OCI-LY1 (cell line): ENCODE data around the gene TUBA4B.
A peak's percentile ranks its signal among the peaks of the same experiment; 100 is the strongest.

Experiments used
- H2AFZ ChIP-seq: fragments of 200-600 bp; sonication (generic), shearing (Covaris generic); 2 replicates; pipeline ENCODE4 v1.6.0; 2014; ENCODE audit warnings: antibody characterized with exemption, mild to moderate bottlenecking, low read length
- H3F3A ChIP-seq: fragments of 200-600 bp; sonication (generic), shearing (Covaris generic); 2 replicates; pipeline ENCODE4 v1.6.0; 2014; ENCODE audit warnings: mild to moderate bottlenecking, antibody characterized with exemption, low read length, moderate library complexity; ENCODE audit not compliant: insufficient read depth
- H3K27ac ChIP-seq: fragments of 200-600 bp; sonication (generic); 2 replicates; pipeline ENCODE4 v1.5.1; 2014; ENCODE audit warnings: low read length, mixed run types, mild to moderate bottlenecking, low read depth; ENCODE audit not compliant: poor library complexity, severe bottlenecking
- H3K27me3 ChIP-seq: fragments of 200-600 bp; sonication (generic); 2 replicates; pipeline ENCODE4 v1.6.0; 2014; ENCODE audit warnings: antibody characterized with exemption, mild to moderate bottlenecking, low read length, moderate library complexity; ENCODE audit not compliant: insufficient read depth
- H3K36me3 ChIP-seq: fragments of 200-600 bp; sonication (generic); 2 replicates; pipeline ENCODE4 v1.6.1; 2014; ENCODE audit warnings: mild to moderate bottlenecking, antibody characterized with exemption, low read length, moderate library complexity, mixed read lengths; ENCODE audit not compliant: insufficient read depth
- H3K4me1 ChIP-seq: fragments of 200-600 bp; sonication (generic); 2 replicates; pipeline ENCODE4 v1.5.1; 2014; ENCODE audit warnings: mild to moderate bottlenecking, low read length, moderate library complexity; ENCODE audit not compliant: insufficient read depth, severe bottlenecking
- H3K4me2 ChIP-seq: fragments of 200-600 bp; sonication (generic), shearing (Covaris generic); 2 replicates; pipeline ENCODE4 v1.6.1; 2014; ENCODE audit warnings: low read length
- H3K4me3 ChIP-seq: fragments of 200-600 bp; sonication (generic); 2 replicates; pipeline ENCODE4 v1.5.1; 2014; ENCODE audit warnings: low read length, low read depth, mild to moderate bottlenecking, mixed read lengths; ENCODE audit not compliant: poor library complexity, severe bottlenecking
- H3K79me2 ChIP-seq: fragments of 200-600 bp; shearing (Covaris generic); 2 replicates; pipeline ENCODE4 v1.6.1; 2016; ENCODE audit warnings: mixed run types, low read length, mixed read lengths; ENCODE audit not compliant: insufficient read depth
- H3K9ac ChIP-seq: fragments of 200-600 bp; sonication (generic), shearing (Covaris generic); 2 replicates; pipeline ENCODE4 v1.6.1; 2014; ENCODE audit warnings: mild to moderate bottlenecking, low read length, mixed read lengths
- H3K9me2 ChIP-seq: fragments of 200-600 bp; sonication (generic), shearing (Covaris generic); 2 replicates; pipeline ENCODE4 v1.6.1; 2014; ENCODE audit warnings: low read depth, mild to moderate bottlenecking, low read length, mixed read lengths
- H3K9me3 ChIP-seq: fragments of 200-600 bp; shearing (Covaris generic); 2 replicates; pipeline ENCODE4 v1.6.1; 2014; ENCODE audit warnings: low read length, mixed read lengths
- H4K20me1 ChIP-seq: fragments of 200-600 bp; sonication (generic), shearing (Covaris generic); 2 replicates; pipeline ENCODE4 v1.6.0; 2016; ENCODE audit warnings: mild to moderate bottlenecking, low read length; ENCODE audit not compliant: insufficient read depth
- EZH2 ChIP-seq: fragments of 200-600 bp; sonication (generic), shearing (Covaris generic); IDR thresholded peaks from 2 replicates; pipeline ENCODE4 v1.8.0; 2017; ENCODE audit warnings: borderline replicate concordance, mixed run types, mild to moderate bottlenecking, antibody characterized with exemption, low read length, moderate library complexity, mixed read lengths
- TF ChIP-seq, protein P1 (sequence below): fragments of 200-600 bp; sonication (generic), shearing (Covaris generic); IDR thresholded peaks from 2 replicates; pipeline ENCODE4 v1.5.1; 2017; ENCODE audit warnings: mild to moderate bottlenecking, antibody characterized with exemption, low read length, moderate library complexity, mixed read lengths

TUBA4B gene

DNA sequence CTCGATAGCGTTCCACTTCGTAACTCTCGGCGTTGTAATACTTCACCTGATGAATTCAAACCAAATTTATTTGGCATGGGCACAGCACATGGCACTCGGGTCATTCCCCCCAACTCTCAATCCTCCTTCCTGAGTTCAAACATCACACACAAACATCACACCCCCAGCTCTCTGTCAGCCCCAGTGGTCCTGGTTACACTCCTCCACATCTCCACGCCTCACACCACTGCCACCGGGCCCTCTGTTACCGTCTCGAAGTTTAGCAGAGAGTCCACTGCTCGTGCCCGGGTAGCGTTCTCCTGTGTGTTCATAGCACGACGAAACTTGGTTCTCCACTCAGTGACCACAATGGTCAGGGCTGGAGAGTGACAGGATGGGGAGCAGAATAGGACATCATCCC lies 38.9 kb upstream of the TUBA4B start:
- Histone ChIP-seq H3K27ac (no peak overlapping the region), H3K4me2 (no peak overlapping the region), H3K36me3 (peaks cover 68% of the 10 kb centered on the region), H3K9me2 (no peaks in the 10 kb centered on the region), H3K79me2 (no peaks in the 10 kb centered on the region), H2AFZ (no peak overlapping the region), H3K9me3 (no peaks in the 10 kb centered on the region), H4K20me1 (no peaks in the 10 kb centered on the region), H3F3A (no peaks in the 10 kb centered on the region), H3K4me3 (no peak overlapping the region), H3K4me1 (peaks cover 18% of the 10 kb centered on the region), H3K9ac (no peak overlapping the region), H3K27me3 (no peaks in the 10 kb centered on the region)
- TF ChIP-seq EZH2: no peak
- TF ChIP-seq, protein P1, sequence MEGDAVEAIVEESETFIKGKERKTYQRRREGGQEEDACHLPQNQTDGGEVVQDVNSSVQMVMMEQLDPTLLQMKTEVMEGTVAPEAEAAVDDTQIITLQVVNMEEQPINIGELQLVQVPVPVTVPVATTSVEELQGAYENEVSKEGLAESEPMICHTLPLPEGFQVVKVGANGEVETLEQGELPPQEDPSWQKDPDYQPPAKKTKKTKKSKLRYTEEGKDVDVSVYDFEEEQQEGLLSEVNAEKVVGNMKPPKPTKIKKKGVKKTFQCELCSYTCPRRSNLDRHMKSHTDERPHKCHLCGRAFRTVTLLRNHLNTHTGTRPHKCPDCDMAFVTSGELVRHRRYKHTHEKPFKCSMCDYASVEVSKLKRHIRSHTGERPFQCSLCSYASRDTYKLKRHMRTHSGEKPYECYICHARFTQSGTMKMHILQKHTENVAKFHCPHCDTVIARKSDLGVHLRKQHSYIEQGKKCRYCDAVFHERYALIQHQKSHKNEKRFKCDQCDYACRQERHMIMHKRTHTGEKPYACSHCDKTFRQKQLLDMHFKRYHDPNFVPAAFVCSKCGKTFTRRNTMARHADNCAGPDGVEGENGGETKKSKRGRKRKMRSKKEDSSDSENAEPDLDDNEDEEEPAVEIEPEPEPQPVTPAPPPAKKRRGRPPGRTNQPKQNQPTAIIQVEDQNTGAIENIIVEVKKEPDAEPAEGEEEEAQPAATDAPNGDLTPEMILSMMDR: no peak

DNA sequence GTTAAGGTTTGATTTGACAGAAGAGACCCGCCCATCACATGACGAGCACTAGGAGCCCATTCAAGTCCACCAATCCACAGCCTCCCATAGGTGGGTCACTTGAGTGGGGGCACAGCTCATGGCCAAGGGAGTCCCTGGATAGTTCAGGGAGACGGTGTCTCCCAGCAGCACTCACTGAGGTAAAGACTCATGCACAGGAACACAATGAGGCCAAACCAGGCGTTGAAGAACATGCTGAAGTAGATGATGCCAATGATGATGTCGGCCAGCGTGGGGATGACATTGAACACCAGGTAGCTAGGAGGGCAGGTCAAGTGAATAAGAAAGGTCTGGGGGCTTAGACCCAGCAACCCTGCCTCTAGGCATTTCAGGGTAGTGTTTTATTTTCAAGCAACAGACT lies 38.3 kb upstream of the TUBA4B start:
- Histone ChIP-seq H3K27me3 (no peaks in the 10 kb centered on the region), H3K4me2 (no peak overlapping the region), H3K9me2 (no peaks in the 10 kb centered on the region), H2AFZ (no peak overlapping the region), H3K4me1 (peaks cover 21% of the 10 kb centered on the region), H3K4me3 (no peak overlapping the region), H3K9me3 (no peaks in the 10 kb centered on the region), H3F3A (no peaks in the 10 kb centered on the region), H3K79me2 (no peaks in the 10 kb centered on the region), H4K20me1 (no peaks in the 10 kb centered on the region), H3K27ac (no peak overlapping the region), H3K9ac (no peak overlapping the region), H3K36me3 (peaks cover 67% of the 10 kb centered on the region)
- TF ChIP-seq, protein P1: no peak
- no peak for TF ChIP-seq EZH2

DNA sequence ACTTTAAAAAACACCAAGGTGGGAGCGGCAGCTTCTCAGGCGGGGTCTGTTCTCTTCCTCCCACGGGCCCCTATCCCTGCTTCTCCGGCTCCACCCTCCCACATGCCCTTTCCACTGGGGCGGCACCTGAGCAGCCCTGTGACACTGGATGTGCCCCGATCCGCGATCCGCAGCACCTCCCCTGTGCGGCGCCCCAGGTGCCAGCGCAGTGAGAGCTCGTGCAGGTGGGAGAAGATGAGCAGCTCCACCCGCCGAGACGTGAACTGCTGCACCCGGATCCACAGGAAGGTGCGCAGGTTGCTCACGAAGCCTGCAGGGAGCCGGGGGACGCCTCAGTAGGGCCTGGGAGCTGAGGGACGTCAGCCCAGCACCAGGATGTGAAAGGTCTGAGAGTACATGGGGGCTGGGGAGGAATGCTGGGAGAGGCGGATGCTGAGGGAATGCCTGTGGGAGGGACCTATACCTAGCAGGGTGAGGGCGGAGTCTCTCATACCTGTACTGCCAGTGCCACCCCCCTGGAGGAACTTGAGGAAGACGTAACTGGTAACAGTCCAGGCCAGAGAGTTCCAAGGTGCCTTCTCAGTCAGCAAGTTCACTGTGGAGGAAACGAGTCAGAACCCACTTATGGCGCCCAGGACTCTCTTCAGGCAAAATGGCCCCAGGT lies 37.0 kb upstream of the TUBA4B start:
- Histone ChIP-seq H3K79me2 (no peaks in the 10 kb centered on the region), H3K27me3 (no peaks in the 10 kb centered on the region), H3K27ac (peak overlapping the region; percentile 13), H3K4me3 (no peak overlapping the region), H3K9ac (no peak overlapping the region), H3F3A (no peaks in the 10 kb centered on the region), H2AFZ (no peak overlapping the region), H3K4me2 (no peak overlapping the region), H3K36me3 (peaks cover 67% of the 10 kb centered on the region), H4K20me1 (no peaks in the 10 kb centered on the region), H3K9me3 (no peaks in the 10 kb centered on the region), H3K9me2 (no peaks in the 10 kb centered on the region), H3K4me1 (peaks cover 21% of the 10 kb centered on the region)
- TF ChIP-seq, protein P1: no peak
- TF ChIP-seq EZH2: no peak
